ENCODE data around the gene DDX42.
"Not testable (repeated sequence)": the region's sequence is repeated elsewhere in the genome, so short reads cannot be mapped to it uniquely, and the experiment has no call there.

The DDX42 gene

GRCh38 chr17:63783522-63783921 lies 9.6 kb downstream of the DDX42 start:
- Histone ChIP-seq H3K9me3 (no peaks in the 10 kb centered on the region), H3K4me3 (ENCODE audit: low read depth, low read length) (no peak overlapping the region), H3K4me1 (no peaks in the 10 kb centered on the region), H3K36me3 (peaks cover 78% of the 10 kb centered on the region), H3K27me3 (no peaks in the 10 kb centered on the region)
- no peak for DNase-seq
- no peak for TF ChIP-seq CTCF (IDR thresholded peaks at IDR 0.05; ENCODE audit: low read depth, low read length)

- TF ChIP-seq CTCF (IDR thresholded peaks at IDR 0.05; ENCODE audit: low read depth, low read length) = no peak
- H3K36me3 ChIP-seq = peaks cover 83% of the 10 kb centered on the region
- DNase-seq = no peak
Measured at GRCh38 chr17:63785556-63785955, 11.6 kb downstream of the DDX42 start.

GRCh38 chr17:63786117-63786516 lies 12.1 kb downstream of the DDX42 start:
- Histone ChIP-seq H3K27me3 (no peaks in the 10 kb centered on the region), H3K4me3 (ENCODE audit: low read depth, low read length) (no peak overlapping the region), H3K36me3 (peaks cover 83% of the 10 kb centered on the region), H3K9me3 (no peaks in the 10 kb centered on the region), H3K4me1 (no peaks in the 10 kb centered on the region)
- TF ChIP-seq CTCF (IDR thresholded peaks at IDR 0.05; ENCODE audit: low read depth, low read length) = no peak
- DNase-seq = no peak

More at GRCh38 chr17:63785556-63785955, 11.6 kb downstream of the DDX42 start:
- Histone ChIP-seq H3K4me3 (ENCODE audit: low read depth, low read length) (no peak overlapping the region), H3K4me1 (no peaks in the 10 kb centered on the region), H3K27me3 (no peaks in the 10 kb centered on the region), H3K9me3 (no peaks in the 10 kb centered on the region)

GRCh38 chr17:63786971-63787711 lies 13.2 kb downstream of the DDX42 start:
- Histone ChIP-seq H3K4me1 (no peaks in the 10 kb centered on the region), H3K4me3 (ENCODE audit: low read depth, low read length) (no peak overlapping the region), H3K9me3 (no peaks in the 10 kb centered on the region), H3K36me3 (peaks cover 85% of the 10 kb centered on the region), H3K27me3 (no peaks in the 10 kb centered on the region)
- no peak for TF ChIP-seq CTCF (IDR thresholded peaks at IDR 0.05; ENCODE audit: low read depth, low read length)
- DNase-seq = no peak

GRCh38 chr17:63790057-63790456 lies 16.1 kb downstream of the DDX42 start:
- Histone ChIP-seq H3K9me3 (no peaks in the 10 kb centered on the region), H3K4me3 (ENCODE audit: low read depth, low read length) (no peak overlapping the region), H3K4me1 (no peaks in the 10 kb centered on the region), H3K27me3 (no peaks in the 10 kb centered on the region), H3K36me3 (peaks cover 93% of the 10 kb centered on the region)
- no peak for TF ChIP-seq CTCF (IDR thresholded peaks at IDR 0.05; ENCODE audit: low read depth, low read length)
- DNase-seq = no peak

- TF ChIP-seq CTCF (IDR thresholded peaks at IDR 0.05; ENCODE audit: low read depth, low read length) = no peak
- Histone ChIP-seq H3K36me3 (peaks cover 97% of the 10 kb centered on the region), H3K27me3 (no peaks in the 10 kb centered on the region), H3K9me3 (no peaks in the 10 kb centered on the region), H3K4me3 (ENCODE audit: low read depth, low read length) (no peak overlapping the region), H3K4me1 (no peaks in the 10 kb centered on the region)
- no peak for DNase-seq
Measured at GRCh38 chr17:63792055-63792729, 18.2 kb downstream of the DDX42 start.

- H3K4me1 ChIP-seq; H3K4me3 ChIP-seq (ENCODE audit: low read depth, low read length); H3K9me3 ChIP-seq; H3K27me3 ChIP-seq; DNase-seq: not testable (repeated sequence)
- peaks cover 98% of the 10 kb centered on the region for H3K36me3 ChIP-seq
Measured at GRCh38 chr17:63796375-63796774, 22.4 kb downstream of the DDX42 start.

Data from BE2C (cell line).